ENCODE measurements around the gene PIP4P1.

DNA sequence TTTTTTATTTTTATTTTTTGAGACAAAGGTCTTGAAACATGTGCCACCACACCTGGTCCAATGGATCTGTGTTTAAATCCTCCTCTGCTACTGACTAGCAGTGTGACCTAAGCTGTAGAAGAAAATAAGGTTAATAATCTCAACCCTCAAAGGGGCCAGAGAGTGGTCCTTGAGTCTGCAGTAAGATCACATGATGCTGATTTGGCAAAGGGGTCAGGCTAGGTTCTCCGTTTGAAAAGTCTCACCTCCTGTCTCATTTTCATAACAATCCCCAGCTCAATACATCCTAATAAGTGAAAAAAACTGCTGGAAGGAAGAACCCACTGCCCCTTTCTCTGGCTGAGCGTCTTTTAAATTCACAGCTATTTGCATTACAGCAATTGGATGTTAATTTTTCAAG is 40.0 kb downstream of the PIP4P1 start:
- TF ChIP-seq, protein P1, sequence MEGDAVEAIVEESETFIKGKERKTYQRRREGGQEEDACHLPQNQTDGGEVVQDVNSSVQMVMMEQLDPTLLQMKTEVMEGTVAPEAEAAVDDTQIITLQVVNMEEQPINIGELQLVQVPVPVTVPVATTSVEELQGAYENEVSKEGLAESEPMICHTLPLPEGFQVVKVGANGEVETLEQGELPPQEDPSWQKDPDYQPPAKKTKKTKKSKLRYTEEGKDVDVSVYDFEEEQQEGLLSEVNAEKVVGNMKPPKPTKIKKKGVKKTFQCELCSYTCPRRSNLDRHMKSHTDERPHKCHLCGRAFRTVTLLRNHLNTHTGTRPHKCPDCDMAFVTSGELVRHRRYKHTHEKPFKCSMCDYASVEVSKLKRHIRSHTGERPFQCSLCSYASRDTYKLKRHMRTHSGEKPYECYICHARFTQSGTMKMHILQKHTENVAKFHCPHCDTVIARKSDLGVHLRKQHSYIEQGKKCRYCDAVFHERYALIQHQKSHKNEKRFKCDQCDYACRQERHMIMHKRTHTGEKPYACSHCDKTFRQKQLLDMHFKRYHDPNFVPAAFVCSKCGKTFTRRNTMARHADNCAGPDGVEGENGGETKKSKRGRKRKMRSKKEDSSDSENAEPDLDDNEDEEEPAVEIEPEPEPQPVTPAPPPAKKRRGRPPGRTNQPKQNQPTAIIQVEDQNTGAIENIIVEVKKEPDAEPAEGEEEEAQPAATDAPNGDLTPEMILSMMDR (CRISPR knock-in tag; IDR thresholded peaks at IDR 0.05) = no peak
- TF ChIP-seq RARG (CRISPR knock-in tag; IDR thresholded peaks at IDR 0.05; ENCODE audit: low read depth) = no peak
- TF ChIP-seq ZKSCAN5 (CRISPR knock-in tag; IDR thresholded peaks at IDR 0.05) = no peak
